MM.1S (cell line): ENCODE measurements around the gene PIK3R5.

ENCODE experiments used
- DNase-seq: peaks from one replicate; pipeline ENCODE4 v3.0.0-alpha.2; 2015
- H2AFZ ChIP-seq: fragments of 300-600 bp; sonication (generic); 2 replicates; pipeline ENCODE4 v1.6.0; 2016; ENCODE audit warnings: antibody characterized with exemption, low read length
- H3F3A ChIP-seq: fragments of 300-600 bp; sonication (generic); 2 replicates; pipeline ENCODE4 v1.6.1; 2016; ENCODE audit warnings: mild to moderate bottlenecking, antibody characterized with exemption, low read length, moderate library complexity, mixed read lengths; ENCODE audit not compliant: insufficient read depth
- H3K27ac ChIP-seq: fragments of 300-600 bp; sonication (generic); 2 replicates; pipeline ENCODE4 v1.5.1; 2016; ENCODE audit warnings: mild to moderate bottlenecking, low read length
- H3K27me3 ChIP-seq: fragments of 300-600 bp; sonication (generic); replicated peaks from 2 replicates; pipeline ENCODE4 v1.6.0; 2016; ENCODE audit warnings: low read length; ENCODE audit not compliant: insufficient read depth
- H3K36me3 ChIP-seq: fragments of 300-600 bp; sonication (generic); replicated peaks from 2 replicates; pipeline ENCODE4 v1.6.1; 2016; ENCODE audit warnings: mild to moderate bottlenecking, low read length, mixed read lengths; ENCODE audit not compliant: insufficient read depth
- H3K4me1 ChIP-seq: fragments of 300-600 bp; sonication (generic); 2 replicates; pipeline ENCODE4 v1.6.1; 2016; ENCODE audit warnings: low read length, mixed read lengths
- H3K4me2 ChIP-seq: fragments of 300-600 bp; sonication (generic); 2 replicates; pipeline ENCODE4 v1.6.0; 2016; ENCODE audit warnings: low read depth, low read length
- H3K4me3 ChIP-seq: fragments of 300-600 bp; sonication (generic); 2 replicates; pipeline ENCODE4 v1.5.1; 2016; ENCODE audit warnings: low read length, mixed read lengths
- H3K79me2 ChIP-seq: fragments of 300-600 bp; sonication (generic); 2 replicates; pipeline ENCODE4 v1.6.1; 2016; ENCODE audit warnings: mixed run types, low read length, mixed read lengths
- H3K9ac ChIP-seq: fragments of 300-600 bp; sonication (generic); 2 replicates; pipeline ENCODE4 v1.6.1; 2016; ENCODE audit warnings: low read length, mixed read lengths
- H3K9me2 ChIP-seq: fragments of 300-600 bp; sonication (generic); replicated peaks from 2 replicates; pipeline ENCODE4 v1.6.1; 2016; ENCODE audit warnings: mild to moderate bottlenecking, low read length, mixed read lengths; ENCODE audit not compliant: insufficient read depth
- H3K9me3 ChIP-seq: fragments of 300-600 bp; sonication (generic); replicated peaks from 2 replicates; pipeline ENCODE4 v1.6.1; 2016; ENCODE audit warnings: mild to moderate bottlenecking, low read length, mixed read lengths; ENCODE audit not compliant: insufficient read depth
- H4K20me1 ChIP-seq: fragments of 300-600 bp; sonication (generic); 2 replicates; pipeline ENCODE4 v1.6.1; 2016; ENCODE audit warnings: mild to moderate bottlenecking, low read length, moderate library complexity, mixed read lengths; ENCODE audit not compliant: insufficient read depth
- CTCF ChIP-seq: fragments of 300-600 bp; sonication (generic); IDR thresholded peaks from 2 replicates; pipeline ENCODE4 v1.5.1; 2016; ENCODE audit warnings: antibody characterized with exemption, low read length, mixed read lengths
- EZH2 ChIP-seq: fragments of 300-600 bp; sonication (generic); optimal IDR thresholded peaks from 2 replicates; pipeline ENCODE3; 2017; ENCODE audit warnings: low read depth, mild to moderate bottlenecking, antibody characterized with exemption, low read length, mixed read lengths
- EZH2phosphoT487 ChIP-seq: fragments of 300-600 bp; sonication (generic); IDR thresholded peaks from 2 replicates; pipeline ENCODE4 v1.6.1; 2018; ENCODE audit warnings: antibody characterized with exemption, low read length

PIK3R5 gene

GRCh38 chr17:8953156-8953885 is 12.2 kb downstream of the PIK3R5 start:
- H3K27me3 ChIP-seq: no peaks in the 10 kb centered on the region; the same call in 1 of the 2 replicates
- no peak overlapping the region for H2AFZ ChIP-seq
- H3K4me2 ChIP-seq: no peak overlapping the region
- H3K9me3 ChIP-seq: no peaks in the 10 kb centered on the region
- H4K20me1 ChIP-seq: no peaks in the 10 kb centered on the region
- no peak for DNase-seq
- H3F3A ChIP-seq: no peaks in the 10 kb centered on the region
- H3K4me1 ChIP-seq: no peaks in the 10 kb centered on the region
- no peak overlapping the region for H3K9ac ChIP-seq
- no peaks in the 10 kb centered on the region for H3K9me2 ChIP-seq
- no peaks in the 10 kb centered on the region for H3K79me2 ChIP-seq
- H3K27ac ChIP-seq: no peak overlapping the region
- no peak for TF ChIP-seq EZH2
- TF ChIP-seq EZH2phosphoT487: no peak
- no peak for TF ChIP-seq CTCF
- H3K4me3 ChIP-seq: no peak overlapping the region
- H3K36me3 ChIP-seq: no peaks in the 10 kb centered on the region

GRCh38 chr17:8952191-8952590 is 13.3 kb downstream of the PIK3R5 start:
- Histone ChIP-seq H4K20me1 (no peaks in the 10 kb centered on the region), H3K9me2 (no peaks in the 10 kb centered on the region), H3K27ac (no peak overlapping the region), H3K36me3 (no peaks in the 10 kb centered on the region), H3K4me1 (no peaks in the 10 kb centered on the region), H3K27me3 (no peaks in the 10 kb centered on the region; the same call in 1 of the 2 replicates), H3K4me3 (no peak overlapping the region), H3K4me2 (no peak overlapping the region), H3K79me2 (no peaks in the 10 kb centered on the region), H3K9ac (no peak overlapping the region), H2AFZ (no peak overlapping the region), H3F3A (no peaks in the 10 kb centered on the region), H3K9me3 (no peaks in the 10 kb centered on the region)
- no peak for TF ChIP-seq EZH2phosphoT487
- no peak for TF ChIP-seq CTCF
- TF ChIP-seq EZH2: no peak
- DNase-seq: no peak

GRCh38 chr17:8951206-8951605 is 14.3 kb downstream of the PIK3R5 start:
- Histone ChIP-seq H3K36me3 (no peaks in the 10 kb centered on the region), H3K9ac (no peak overlapping the region), H3K27me3 (no peaks in the 10 kb centered on the region), H4K20me1 (no peaks in the 10 kb centered on the region), H3K79me2 (no peaks in the 10 kb centered on the region), H3K4me1 (no peaks in the 10 kb centered on the region), H3K9me3 (no peaks in the 10 kb centered on the region), H3K9me2 (no peaks in the 10 kb centered on the region), H3K27ac (no peak overlapping the region), H2AFZ (no peak overlapping the region), H3F3A (no peaks in the 10 kb centered on the region), H3K4me2 (no peak overlapping the region), H3K4me3 (no peak overlapping the region)
- TF ChIP-seq EZH2 (no peak), EZH2phosphoT487 (no peak), CTCF (no peak)
- DNase-seq: no peak
